Activated T-cell treated with anti-CD3 and anti-CD28 coated beads, Interleukin-2, amount 50 U/mL, for 4 hours (primary cell): ENCODE results near the gene HSFY1. TPM values are rescaled to one million over a fixed set of nuclear protein-coding genes. Genes with fewer than 3 reads are reported as not detected.
"Not testable (repeated sequence)": the region's sequence is repeated elsewhere in the genome, so short reads cannot be mapped to it uniquely, and the experiment has no call there.

Source experiments
- ATAC-seq, 2 donors: fragments of 200-7000 bp; cut with Tn5 transposase; one replicate each; pipeline ENCODE4 v1.10.0; 2021
- DNase-seq: peaks from one replicate; pipeline ENCODE4 v3.0.0-alpha.2; 2020
- H3K27me3 Mint-ChIP-seq: one replicate; pipeline ENCODE4 v1.8.0; 2021; ENCODE audit warnings: low read depth, mixed read lengths
- H3K36me3 Mint-ChIP-seq: one replicate; pipeline ENCODE4 v1.8.0; 2022; ENCODE audit warnings: mixed read lengths; ENCODE audit not compliant: insufficient read depth
- H3K4me1 Mint-ChIP-seq: one replicate; pipeline ENCODE4 v1.8.0; 2021; ENCODE audit warnings: low read depth, mixed read lengths
- H3K4me3 Mint-ChIP-seq: one replicate; pipeline ENCODE4 v1.8.0; 2021; ENCODE audit warnings: mild to moderate bottlenecking, moderate library complexity, mixed read lengths
- H3K9me3 Mint-ChIP-seq: one replicate; pipeline ENCODE4 v1.8.0; 2021; ENCODE audit warnings: mixed read lengths
- total RNA-seq, 3 donors: library from RNA; stranded (reverse); gene quantifications; one replicate each; pipeline ENCODE4 v1.2.1, GENCODE V29; 2021

The HSFY1 gene
- not detected for total RNA-seq

- DNase-seq, H3K4me1 Mint-ChIP-seq, ATAC-seq, H3K36me3 Mint-ChIP-seq, H3K27me3 Mint-ChIP-seq, H3K4me3 Mint-ChIP-seq, H3K9me3 Mint-ChIP-seq: not testable (repeated sequence)
These were observed at the start of gene HSFY1 for GRCh38 chrY:18546420-18546819. TSS of gene HSFY1 (plus strand) at chrY:18546720. CDS start at chrY:18546788, 68 bp downstream.

- H3K4me1 Mint-ChIP-seq, H3K27me3 Mint-ChIP-seq, H3K9me3 Mint-ChIP-seq, DNase-seq, H3K36me3 Mint-ChIP-seq, H3K4me3 Mint-ChIP-seq, ATAC-seq: not testable (repeated sequence)
These were observed 42.3 kb upstream of the HSFY1 start for GRCh38 chrY:18504266-18504665.

GRCh38 chrY:18530995-18531655 lies 15.4 kb upstream of the HSFY1 start:
- not testable (repeated sequence) for H3K27me3 Mint-ChIP-seq, H3K9me3 Mint-ChIP-seq, H3K36me3 Mint-ChIP-seq, DNase-seq, ATAC-seq, H3K4me1 Mint-ChIP-seq, H3K4me3 Mint-ChIP-seq

GRCh38 chrY:18538952-18539351 lies 7.6 kb upstream of the HSFY1 start:
- ATAC-seq, H3K9me3 Mint-ChIP-seq, H3K27me3 Mint-ChIP-seq, H3K36me3 Mint-ChIP-seq, DNase-seq, H3K4me1 Mint-ChIP-seq, H3K4me3 Mint-ChIP-seq: not testable (repeated sequence)

- H3K36me3 Mint-ChIP-seq, DNase-seq, H3K4me1 Mint-ChIP-seq, H3K9me3 Mint-ChIP-seq, H3K4me3 Mint-ChIP-seq, ATAC-seq, H3K27me3 Mint-ChIP-seq: not testable (repeated sequence)
These were observed 6.6 kb downstream of the HSFY1 start for GRCh38 chrY:18553132-18553531.

- H3K27me3 Mint-ChIP-seq, H3K9me3 Mint-ChIP-seq: not testable (repeated sequence)
These were observed 19.4 kb downstream of the HSFY1 start for GRCh38 chrY:18565915-18566314.

More at GRCh38 chrY:18565915-18566314, 19.4 kb downstream of the HSFY1 start:
- H3K4me1 Mint-ChIP-seq, H3K36me3 Mint-ChIP-seq, H3K4me3 Mint-ChIP-seq, DNase-seq, ATAC-seq: not testable (repeated sequence)

Other genes with a start within 250 kb of the HSFY1 start
- not detected for gene HSFY2, start 227.0 kb downstream of the HSFY1 start, total RNA-seq